Chondrocyte (in vitro differentiated cells): Measurements from ENCODE around the gene RLIM. TPM values are rescaled to one million over a fixed set of nuclear protein-coding genes. Genes with fewer than 3 reads are reported as not detected.

Experiments
- DNase-seq: peaks from one replicate; pipeline ENCODE4 v3.0.0; 2021; ENCODE audit warnings: mixed read lengths, low spot score
- H3K27ac Mint-ChIP-seq: one replicate; pipeline ENCODE4 v1.8.0; 2021; ENCODE audit warnings: mild to moderate bottlenecking, moderate library complexity, mixed read lengths; ENCODE audit not compliant: unreplicated experiment
- H3K27me3 Mint-ChIP-seq: 2 replicates; pipeline ENCODE4 v1.8.0; 2021; ENCODE audit warnings: low read depth, mixed read lengths
- H3K36me3 Mint-ChIP-seq: 2 replicates; pipeline ENCODE4 v1.8.0; 2021; ENCODE audit warnings: low read depth, mixed read lengths
- H3K4me1 Mint-ChIP-seq: 2 replicates; pipeline ENCODE4 v1.8.0; 2021; ENCODE audit warnings: low read depth, mild to moderate bottlenecking, mixed read lengths
- H3K4me3 Mint-ChIP-seq: one replicate; pipeline ENCODE4 v1.8.0; 2021; ENCODE audit warnings: mild to moderate bottlenecking, moderate library complexity, mixed read lengths; ENCODE audit not compliant: unreplicated experiment
- H3K9me3 Mint-ChIP-seq: 2 replicates; pipeline ENCODE4 v1.8.0; 2021; ENCODE audit warnings: low read depth, mixed read lengths
- total RNA-seq: library from RNA; stranded (reverse); gene quantifications from 3 replicates; pipeline ENCODE4 v1.2.1, GENCODE V29; 2021
- TF ChIP-seq, protein P1 (sequence below): fragments of 200-600 bp; sonication (generic); IDR thresholded peaks from 2 replicates; pipeline ENCODE4 v1.5.0; 2021; ENCODE audit warnings: antibody characterized with exemption, mild to moderate bottlenecking, moderate library complexity

Gene RLIM
- total RNA-seq, 1 donor from 2014 or later, result 42.9 TPM

DNA sequence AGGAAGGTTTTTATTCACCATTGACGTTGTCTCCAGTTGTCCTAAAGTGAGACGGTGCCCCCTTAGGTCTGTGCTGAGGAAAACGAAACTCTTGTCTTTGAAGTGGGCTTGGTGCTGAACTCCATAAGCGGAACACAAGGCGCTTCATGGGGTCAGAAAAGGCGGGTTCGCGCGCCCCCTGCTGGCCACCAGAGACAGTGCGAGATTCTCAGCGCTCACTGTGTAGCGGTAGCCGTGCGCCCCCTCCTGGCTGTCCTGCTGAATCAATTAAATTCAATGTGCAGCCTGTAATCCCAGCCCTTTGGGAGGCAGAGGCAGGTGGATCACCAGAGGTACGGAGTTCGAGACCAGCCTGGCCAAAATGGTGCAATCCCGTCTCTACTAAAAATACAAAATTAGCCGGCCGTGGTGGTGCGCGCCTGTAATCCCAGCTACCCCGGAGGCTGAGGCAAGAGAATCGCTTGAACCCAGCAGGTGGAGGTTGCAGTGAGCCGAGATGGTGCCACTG lies 64.1 kb downstream of the RLIM start:
- TF ChIP-seq, protein P1, sequence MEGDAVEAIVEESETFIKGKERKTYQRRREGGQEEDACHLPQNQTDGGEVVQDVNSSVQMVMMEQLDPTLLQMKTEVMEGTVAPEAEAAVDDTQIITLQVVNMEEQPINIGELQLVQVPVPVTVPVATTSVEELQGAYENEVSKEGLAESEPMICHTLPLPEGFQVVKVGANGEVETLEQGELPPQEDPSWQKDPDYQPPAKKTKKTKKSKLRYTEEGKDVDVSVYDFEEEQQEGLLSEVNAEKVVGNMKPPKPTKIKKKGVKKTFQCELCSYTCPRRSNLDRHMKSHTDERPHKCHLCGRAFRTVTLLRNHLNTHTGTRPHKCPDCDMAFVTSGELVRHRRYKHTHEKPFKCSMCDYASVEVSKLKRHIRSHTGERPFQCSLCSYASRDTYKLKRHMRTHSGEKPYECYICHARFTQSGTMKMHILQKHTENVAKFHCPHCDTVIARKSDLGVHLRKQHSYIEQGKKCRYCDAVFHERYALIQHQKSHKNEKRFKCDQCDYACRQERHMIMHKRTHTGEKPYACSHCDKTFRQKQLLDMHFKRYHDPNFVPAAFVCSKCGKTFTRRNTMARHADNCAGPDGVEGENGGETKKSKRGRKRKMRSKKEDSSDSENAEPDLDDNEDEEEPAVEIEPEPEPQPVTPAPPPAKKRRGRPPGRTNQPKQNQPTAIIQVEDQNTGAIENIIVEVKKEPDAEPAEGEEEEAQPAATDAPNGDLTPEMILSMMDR, result peak; percentile 98
- Mint-ChIP-seq H3K27me3 (no peaks in the 10 kb centered on the region), H3K9me3 (peaks cover 5% of the 10 kb centered on the region), H3K36me3 (no peaks in the 10 kb centered on the region), H3K4me3 (peak overlapping the region; percentile 58), H3K27ac (no peak overlapping the region), H3K4me1 (peaks cover 2% of the 10 kb centered on the region)
- DNase-seq, result no peak

DNA sequence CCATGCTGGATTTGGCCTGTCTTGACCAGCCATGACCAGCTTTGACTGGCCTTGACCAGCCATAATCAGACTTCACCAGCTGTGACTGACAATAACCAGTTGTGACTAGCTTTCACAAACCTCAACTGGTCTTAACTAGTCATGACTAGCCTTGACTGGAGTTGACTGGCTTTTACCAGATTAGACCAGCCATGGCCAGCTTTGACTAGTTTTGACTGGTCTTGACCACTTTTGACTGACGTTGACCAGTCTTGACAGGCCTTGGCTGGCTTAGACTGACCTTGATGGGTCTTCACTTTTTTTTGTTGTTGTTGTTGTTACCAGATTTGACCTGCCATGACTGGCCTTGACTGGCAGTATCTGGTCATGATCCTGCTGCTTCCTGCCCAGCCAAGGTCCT lies 67.4 kb downstream of the RLIM start:
- Mint-ChIP-seq H3K27me3 (no peaks in the 10 kb centered on the region), H3K36me3 (no peaks in the 10 kb centered on the region), H3K4me1 (peaks cover 2% of the 10 kb centered on the region), H3K27ac (no peak overlapping the region), H3K9me3 (peaks cover 5% of the 10 kb centered on the region), H3K4me3 (no peak overlapping the region)
- DNase-seq, result no peak
- TF ChIP-seq, protein P1, result no peak

DNA sequence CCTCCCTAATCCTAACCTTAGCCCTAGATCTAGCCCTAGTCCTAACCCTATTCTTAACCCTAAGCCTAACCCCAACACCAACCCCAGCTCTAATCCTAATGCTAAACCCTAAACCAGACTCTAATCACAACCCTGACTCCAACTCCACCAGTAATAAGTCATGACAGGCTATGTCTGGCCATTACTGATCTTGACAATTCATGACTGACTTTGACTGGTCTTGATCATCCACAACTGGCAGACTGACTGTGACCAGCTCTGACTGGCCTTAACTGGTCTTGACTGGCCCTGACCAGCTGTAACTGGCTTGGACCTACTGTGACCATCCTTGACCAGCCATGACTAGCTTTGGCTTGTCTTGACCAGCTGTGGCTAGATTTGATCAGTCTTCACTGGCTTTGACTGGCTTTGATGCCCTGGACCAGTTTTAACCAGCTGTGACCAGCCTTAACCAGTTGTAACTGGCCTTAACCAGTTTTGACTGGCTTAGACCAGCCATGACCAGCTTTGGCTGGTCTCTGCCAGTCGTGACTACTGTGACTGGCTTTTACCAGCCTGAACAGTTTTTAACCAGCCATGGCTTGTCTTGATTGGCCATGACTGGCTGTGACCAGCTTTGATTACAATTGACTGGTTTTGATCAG lies 68.4 kb downstream of the RLIM start:
- Mint-ChIP-seq H3K9me3 (peaks cover 5% of the 10 kb centered on the region), H3K4me3 (no peak overlapping the region), H3K27me3 (no peaks in the 10 kb centered on the region), H3K36me3 (no peaks in the 10 kb centered on the region), H3K27ac (no peak overlapping the region), H3K4me1 (peaks cover 2% of the 10 kb centered on the region)
- no peak for DNase-seq
- TF ChIP-seq, protein P1, result no peak

DNA sequence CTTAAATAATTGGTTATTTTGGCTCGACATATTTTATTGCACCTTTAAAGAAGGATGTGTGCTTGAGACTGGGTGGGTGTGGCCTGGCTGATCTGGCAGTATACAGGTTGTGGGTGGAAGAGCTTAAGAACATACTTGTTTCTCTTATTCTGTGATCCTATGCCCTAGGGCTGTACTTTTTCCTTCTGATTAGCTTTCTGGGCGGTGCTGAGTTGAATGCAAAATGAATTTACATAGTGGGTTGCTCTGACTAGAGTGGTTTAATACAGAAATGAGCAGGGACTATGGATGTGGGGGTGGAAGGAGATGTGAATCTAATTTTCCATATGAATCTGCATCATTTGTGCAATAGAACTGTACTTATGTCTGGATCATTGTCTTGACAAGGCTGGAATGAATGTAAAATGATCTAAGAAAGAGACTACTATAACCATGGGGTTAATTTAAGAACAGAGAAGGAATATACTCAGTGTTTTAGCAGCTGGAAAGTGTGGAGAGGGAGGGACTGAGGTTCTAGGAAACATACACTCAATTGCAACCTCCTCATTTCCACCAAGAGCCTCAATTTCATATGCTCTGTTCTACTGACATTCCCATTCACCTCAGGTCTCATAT lies 73.7 kb downstream of the RLIM start:
- Mint-ChIP-seq H3K9me3 (no peaks in the 10 kb centered on the region), H3K27ac (no peak overlapping the region), H3K4me3 (no peak overlapping the region), H3K4me1 (peaks cover 7% of the 10 kb centered on the region), H3K27me3 (no peaks in the 10 kb centered on the region), H3K36me3 (no peaks in the 10 kb centered on the region)
- DNase-seq, result no peak
- TF ChIP-seq, protein P1, result no peak

DNA sequence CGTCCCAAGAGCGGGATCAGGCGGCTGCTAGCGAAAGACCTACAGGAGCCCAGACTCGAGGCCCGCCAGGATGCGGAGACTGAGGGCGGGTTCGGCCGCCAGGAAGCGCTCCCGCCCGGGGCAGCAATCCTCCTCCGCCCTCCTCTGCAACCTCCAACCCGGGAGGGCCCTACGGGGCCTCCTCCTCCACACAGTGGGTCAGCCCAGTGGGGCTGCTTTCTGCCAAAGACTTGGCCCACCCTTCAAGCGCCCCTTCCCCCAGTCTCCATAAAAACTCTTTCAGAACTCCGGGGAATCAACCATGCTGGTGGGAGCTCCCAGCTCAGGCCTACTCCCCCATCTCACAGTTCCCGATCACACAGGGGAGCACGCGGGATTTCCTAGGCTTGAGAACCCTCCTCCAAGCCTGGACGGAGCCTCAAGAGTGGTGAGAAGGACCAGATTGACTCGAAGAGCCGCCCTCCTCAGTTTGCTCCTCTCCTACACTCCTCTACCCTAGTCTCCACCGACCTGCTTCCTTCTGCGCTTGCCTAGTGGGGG lies 77.5 kb downstream of the RLIM start:
- H3K27ac Mint-ChIP-seq, result peak overlapping the region; percentile 95
- no peaks in the 10 kb centered on the region for H3K27me3 Mint-ChIP-seq
- TF ChIP-seq, protein P1, result no peak
- H3K9me3 Mint-ChIP-seq, result peaks cover 3% of the 10 kb centered on the region
- DNase-seq, result no peak
- H3K36me3 Mint-ChIP-seq, result no peaks in the 10 kb centered on the region
- peak overlapping the region; percentile 73 for H3K4me3 Mint-ChIP-seq
- H3K4me1 Mint-ChIP-seq, result peaks cover 19% of the 10 kb centered on the region
